ENCODE data around the gene PITPNM3. TPM values are rescaled to one million over a fixed set of nuclear protein-coding genes. Genes with fewer than 3 reads are reported as not detected.

The PITPNM3 gene
- total and polyA plus RNA-seq, 2 of the 8 experiments (the other 6 are each of a cell fraction or from before 2014, with no cell fraction given), result 1.7 to 3.1 TPM

DNA sequence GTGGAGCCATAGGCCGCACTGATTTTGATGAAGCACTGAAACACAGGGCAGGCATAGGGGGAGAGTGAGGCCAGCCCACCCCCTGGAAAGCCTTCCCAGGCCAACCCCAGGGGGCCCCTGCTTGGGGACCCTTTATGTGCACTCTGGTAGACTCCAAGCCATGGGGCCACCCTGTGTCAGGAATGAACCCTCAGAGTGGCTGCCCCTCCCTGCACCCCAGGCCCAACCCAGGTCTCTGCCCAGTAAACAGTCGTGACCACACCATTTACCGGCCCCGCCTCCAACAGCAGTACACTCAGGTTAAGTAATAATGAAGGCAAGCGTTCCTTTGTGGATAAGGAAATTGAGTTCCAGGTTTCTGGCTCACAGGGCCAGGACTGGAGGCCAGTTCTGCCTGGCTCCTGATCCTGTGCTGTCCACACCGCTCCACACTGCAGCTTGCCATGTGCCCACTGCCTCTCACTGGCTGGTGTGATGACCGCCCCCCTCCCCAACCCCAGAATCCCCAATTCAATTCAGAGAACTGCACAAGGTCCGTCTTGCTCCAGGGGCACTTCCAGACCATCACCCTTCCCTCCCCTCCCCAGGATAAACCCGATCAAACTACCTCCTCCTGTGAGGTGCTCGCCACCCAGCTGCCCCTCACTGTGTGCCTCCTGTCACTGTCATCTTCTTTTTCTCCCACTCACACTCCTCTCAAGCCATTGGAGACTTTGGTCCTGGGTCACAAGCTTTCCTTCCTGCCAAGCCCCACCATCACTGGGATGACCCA lies 98.5 kb downstream of the PITPNM3 start:
- CTCF ChIA-PET (ENCODE audit: partially characterized antibody), result interaction anchor here (0.6 to 8.3 kb wide), 4 partner anchors 9 to 1203 kb away, joined by 3 to 68 read pairs (median 4); no protein-coding TSS in a partner anchor

More for the DNA sequence above, 98.5 kb downstream of the PITPNM3 start:
- Histone ChIP-seq H2AFZ (ENCODE audit: low read length) (no peak overlapping the region), H3K27me3 (replicated peaks in 1 of 4; ENCODE audit: control insufficient read depth in 3 of 4, extremely low read depth in 1 of 4, insufficient read depth in 3 of 4, low read length in 3 of 4) (no peaks in the 10 kb centered on the region; a peak in 3 of 7 replicates), H3K4me3 (ENCODE audit: extremely low read depth in 1 of 4, insufficient read depth in 2 of 4, low read depth in 3 of 4, low read length in 4 of 4) (no peak overlapping the region), H3K23ac (ENCODE audit: insufficient read length) (no peak overlapping the region), H4K91ac (replicated peaks; ENCODE audit: insufficient read length, low read length) (no peak overlapping the region), H3K18ac (ENCODE audit: extremely low read depth, low read length) (no peak overlapping the region), H3K4me2 (ENCODE audit: insufficient read depth in 1 of 2, low read depth in 2 of 2, low read length in 2 of 2) (no peak overlapping the region), H2BK12ac (ENCODE audit: low read depth, low read length) (peak overlapping the region; percentile 94; the same call in 1 of the 2 replicates), H2AK5ac (ENCODE audit: low read depth, low read length) (no peak overlapping the region), H3K4ac (replicated peaks; ENCODE audit: insufficient read length, low read depth, low read length) (no peak overlapping the region), H3K4me1 (replicated peaks in 1 of 4; ENCODE audit: control insufficient read depth in 3 of 4, insufficient read depth in 4 of 4, low read length in 3 of 4) (peaks cover 4 to 48% (median 37%) of the 10 kb centered on the region in 4 experiments), H2BK15ac (ENCODE audit: low read length) (no peak overlapping the region), H4K8ac (ENCODE audit: extremely low read depth, insufficient read depth, low read length) (no peak overlapping the region; the same call in 1 of the 2 replicates), H3K14ac (ENCODE audit: insufficient read length) (no peak overlapping the region), H3K23me2 (ENCODE audit: low read depth, low read length) (peaks cover 12% of the 10 kb centered on the region), H2BK20ac (ENCODE audit: low read length) (no peak overlapping the region), H3K36me3 (ENCODE audit: control insufficient read depth in 2 of 4, insufficient read depth in 4 of 4, low read length in 3 of 4) (no peaks in the 10 kb centered on the region), H2BK120ac (replicated peaks; ENCODE audit: low read depth, low read length) (no peak overlapping the region), H3K9ac (replicated peaks in 1 of 4; ENCODE audit: extremely low read depth in 1 of 4, low read depth in 3 of 4, low read length in 3 of 4) (no peak overlapping the region), H3K79me1 (ENCODE audit: low read depth, low read length) (no peaks in the 10 kb centered on the region), H3K79me2 (ENCODE audit: control insufficient read depth in 1 of 2, insufficient read depth in 2 of 2, low read length in 2 of 2) (no peaks in the 10 kb centered on the region), H3K9me3 (ENCODE audit: insufficient read depth in 2 of 2, low read depth in 1 of 2, low read length in 1 of 2) (no peaks in the 10 kb centered on the region), H4K5ac (ENCODE audit: insufficient read length, low read depth, low read length) (no peak overlapping the region), H3K56ac (replicated peaks; ENCODE audit: insufficient read length, low read depth, low read length) (no peak overlapping the region), H3K27ac (ENCODE audit: low read depth, low read length) (no peak overlapping the region), H2BK5ac (ENCODE audit: low read depth, low read length) (peak overlapping the region; percentile 52; the same call in 1 of the 2 replicates), H4K20me1 (replicated peaks in 1 of 2; ENCODE audit: control insufficient read depth in 1 of 2, insufficient read depth in 2 of 2, low read length in 2 of 2) (no peaks in the 10 kb centered on the region)
- POLR2A ChIA-PET (ENCODE audit: partially characterized antibody), result interaction anchor here (0.7 to 7.4 kb wide), 4 partner anchors 8 to 111 kb away, joined by 3 to 34 read pairs (median 4); partner anchors contain the start of gene PIMREG
- FAIRE-seq, result no peak
- no peak for DNase-seq (ENCODE audit: low read depth in 1 of 2, low spot score in 2 of 2)
- TF ChIP-seq SP1 (IDR thresholded peaks at IDR 0.05; ENCODE audit: low read depth, low read length), result no peak
- no peak for TF ChIP-seq YY1 (IDR thresholded peaks at IDR 0.05; ENCODE audit: low read depth, low read length)
- no peak for TF ChIP-seq EP300 (IDR thresholded peaks at IDR 0.05; ENCODE audit: borderline replicate concordance in 1 of 2, low read depth in 2 of 2, low read length in 2 of 2)
- no peak for TF ChIP-seq SP2 (IDR thresholded peaks at IDR 0.05; ENCODE audit: low read length)
- TF ChIP-seq KDM4A (IDR thresholded peaks at IDR 0.05; ENCODE audit: low read depth, low read length, severe bottlenecking), result no peak
- TF ChIP-seq MAX (IDR thresholded peaks at IDR 0.05), result no peak
- TF ChIP-seq RAD21 (IDR thresholded peaks at IDR 0.05 in 1 of 2, conservative IDR thresholded peaks at IDR 0.05 in 1 of 2; ENCODE audit: low read depth in 2 of 2, low read length in 2 of 2), result no peak
- no peak for TF ChIP-seq JUND (IDR thresholded peaks at IDR 0.05; ENCODE audit: low read length)
- WGBS, 2 experiments (ENCODE audit: extremely low coverage in 1 of 2, insufficient coverage in 1 of 2, insufficient read length in 1 of 2, insufficient replicate concordance in 2 of 2, low coverage in 1 of 2, low lambda C conversion rate in 2 of 2, missing lambda C conversion rate in 1 of 2), result 81% methylated on average over 10 of the region's 10 CpGs; no CpG with 5 or more reads in 1 of the 2 experiments
